GM21381 (cell line): ENCODE results near the gene CRACDL.

Experiments used
- ATAC-seq: cut with Tn5 transposase; IDR thresholded peaks from one replicate; pipeline ENCODE4 v1.9.1; 2021; ENCODE audit warnings: mild to moderate bottlenecking, moderate library complexity; ENCODE audit not compliant: unreplicated experiment

CRACDL gene

DNA sequence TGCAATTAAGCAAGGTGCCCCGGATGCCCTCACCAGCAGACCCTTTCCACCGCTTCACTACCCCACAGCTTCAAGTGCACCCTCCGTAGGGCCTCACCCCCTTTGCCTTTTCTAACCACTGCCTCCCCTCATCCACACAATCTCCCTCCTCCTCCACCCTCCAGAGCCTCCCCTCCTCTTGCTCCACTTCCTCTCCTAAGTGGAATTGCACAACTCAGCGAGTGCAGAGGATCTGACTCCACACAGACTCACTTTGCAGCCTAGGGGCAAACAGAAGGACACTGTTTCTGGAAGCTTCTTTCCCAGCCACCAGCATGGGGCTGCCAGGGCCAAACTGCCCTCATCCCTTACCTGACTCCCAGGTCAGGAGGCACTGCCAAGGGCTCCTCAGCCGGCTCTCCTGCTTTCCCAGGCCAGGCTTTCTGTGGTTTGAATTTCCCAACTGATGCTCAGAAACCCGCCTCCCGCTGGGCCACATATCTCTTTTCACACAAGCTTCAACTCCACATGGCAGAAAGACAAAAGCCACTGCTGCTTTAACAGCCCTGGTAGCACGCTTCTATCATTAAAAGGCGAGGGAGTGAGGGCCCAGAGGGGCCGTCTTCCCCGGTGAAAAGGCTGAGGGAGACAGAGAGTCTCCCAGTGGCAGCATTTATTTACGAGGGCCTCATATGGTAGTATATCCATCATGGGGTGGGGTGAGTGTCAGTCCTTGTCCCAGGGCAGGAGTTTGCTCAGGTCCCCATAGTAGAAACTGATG lies 130.4 kb downstream of the CRACDL start:
- no peak for ATAC-seq

DNA sequence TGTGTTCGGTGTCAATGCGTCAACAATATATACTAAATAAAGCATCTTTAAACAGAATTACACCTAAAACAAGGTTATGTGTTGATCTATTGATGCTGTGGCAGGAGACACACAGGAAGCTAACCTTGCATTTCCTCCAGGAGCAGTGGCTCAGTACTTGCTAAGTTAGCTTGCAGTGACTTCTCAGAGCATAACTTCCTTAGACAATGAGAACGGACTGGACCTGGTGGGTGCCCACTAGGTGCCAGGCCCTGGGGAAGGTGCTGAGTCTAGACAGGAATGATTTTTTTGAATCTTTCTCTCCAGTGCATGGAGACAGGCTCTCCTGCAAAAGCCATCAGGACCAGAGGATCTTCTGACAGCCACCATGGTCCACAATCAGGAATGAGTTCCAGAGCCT lies 131.3 kb downstream of the CRACDL start:
- ATAC-seq, result no peak

DNA sequence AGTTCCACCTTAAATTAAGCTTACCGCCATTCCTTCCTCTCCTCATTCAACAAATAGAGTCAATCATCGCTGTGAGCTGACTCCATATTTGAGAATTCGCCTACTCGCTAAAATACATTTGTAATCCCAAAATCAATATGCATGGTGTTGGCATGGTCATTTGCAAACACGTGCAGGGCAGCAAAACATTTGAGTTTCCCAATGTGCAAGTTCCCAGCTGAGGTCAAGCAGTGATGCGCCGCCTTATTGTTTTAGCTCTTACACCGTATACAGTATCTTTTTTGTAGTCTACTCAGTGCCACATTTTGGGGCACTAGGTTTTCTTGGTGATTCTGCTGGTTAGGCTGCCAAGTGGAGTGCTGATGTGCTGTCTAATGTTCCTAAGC lies 131.8 kb downstream of the CRACDL start:
- no peak for ATAC-seq

DNA sequence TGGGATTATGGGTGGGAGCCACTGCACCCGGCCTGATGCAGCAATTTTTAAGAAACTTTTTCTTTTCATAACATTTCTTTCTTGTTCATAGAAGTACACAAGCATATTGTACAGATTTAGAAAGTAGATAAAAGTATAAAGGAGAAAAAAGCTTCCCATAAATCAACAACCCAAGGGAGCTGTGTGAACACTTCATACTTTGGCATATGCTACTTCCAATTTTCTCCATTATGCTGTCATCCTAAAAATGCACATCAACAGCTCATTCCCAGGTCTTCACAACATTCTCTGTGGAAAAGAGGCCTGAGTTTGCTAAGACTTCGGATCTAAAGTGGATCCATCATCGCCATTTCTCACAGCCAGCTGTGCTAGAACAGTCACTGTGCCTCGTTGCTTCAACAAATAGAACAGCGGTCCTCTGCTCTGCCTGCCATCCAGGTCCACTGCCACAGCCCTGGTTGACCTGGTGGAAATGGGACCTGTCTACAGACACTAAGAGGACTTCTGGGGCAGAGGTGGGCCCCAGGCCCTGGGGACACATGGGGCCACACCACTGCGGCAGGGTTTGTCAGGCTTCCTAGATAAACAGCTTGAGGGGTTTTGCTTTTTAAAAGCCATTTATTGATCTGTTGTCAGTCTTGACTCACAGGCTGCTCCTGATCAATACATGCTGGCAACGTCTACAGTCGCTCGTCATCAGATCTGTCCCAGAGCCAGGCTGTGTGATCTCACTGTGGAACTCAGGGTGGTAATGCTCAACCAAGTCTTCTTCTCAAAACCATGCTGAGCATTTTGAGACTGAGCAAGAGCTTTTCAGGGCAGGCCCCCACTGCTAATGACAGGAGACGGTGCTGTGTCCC lies 132.4 kb downstream of the CRACDL start:
- ATAC-seq, result no peak

DNA sequence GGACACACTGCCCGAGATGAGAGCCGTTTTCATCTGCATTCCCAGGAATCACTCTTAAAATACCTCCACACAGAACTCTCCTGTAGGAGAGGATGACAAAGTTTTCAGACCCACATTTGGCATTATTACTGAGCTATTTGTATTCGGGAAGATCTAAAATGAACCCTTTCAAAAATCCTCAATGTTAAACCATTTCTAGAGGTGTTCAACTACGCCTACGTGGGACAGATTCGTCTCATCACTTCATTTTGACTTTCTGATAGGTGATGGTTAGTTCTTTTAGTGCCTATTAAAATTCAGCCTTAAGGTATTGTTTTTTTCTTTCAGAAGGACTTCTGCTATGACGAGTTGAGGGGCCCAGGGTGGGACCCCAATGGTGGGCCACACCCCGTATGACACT lies 133.7 kb downstream of the CRACDL start:
- ATAC-seq, result no peak

DNA sequence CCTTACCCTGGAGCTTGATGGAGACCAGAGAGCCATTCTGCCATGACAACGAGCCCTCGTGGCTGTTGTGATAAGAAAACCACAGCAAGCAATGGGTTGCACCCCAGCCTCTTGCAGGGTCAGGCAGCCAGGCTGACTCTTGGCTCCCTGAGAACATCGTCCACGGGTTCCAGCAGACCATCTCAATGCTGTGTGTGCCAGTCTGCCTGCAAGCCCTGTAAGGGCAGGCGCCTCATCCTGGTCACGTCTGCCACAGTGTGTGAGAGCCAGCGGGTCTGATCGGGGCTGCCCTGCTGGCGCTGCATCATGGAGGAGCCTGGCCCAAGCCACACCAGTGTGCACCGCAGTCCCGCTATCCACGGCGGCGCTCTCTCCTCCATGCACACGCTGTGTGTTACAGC lies 134.1 kb downstream of the CRACDL start:
- no peak for ATAC-seq

DNA sequence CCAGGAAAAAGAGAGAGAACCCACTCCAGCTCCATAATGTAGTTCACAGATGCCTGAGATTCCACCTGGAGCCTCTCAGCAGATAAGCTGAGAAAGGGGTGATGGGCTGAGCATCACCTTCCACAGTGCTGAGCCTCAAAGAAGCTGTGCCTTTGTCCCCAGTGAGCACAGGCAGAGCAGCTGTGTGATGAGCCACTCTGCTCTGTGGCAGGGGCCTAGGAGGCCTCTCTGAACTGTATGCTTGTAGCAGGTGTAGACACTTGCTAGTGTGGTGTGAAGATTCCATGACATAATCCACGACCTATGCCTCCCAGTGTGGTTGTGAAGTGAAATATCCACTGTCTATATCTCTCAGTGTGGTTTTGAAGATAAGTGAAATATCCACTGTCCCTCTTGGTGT lies 134.7 kb downstream of the CRACDL start:
- no peak for ATAC-seq

DNA sequence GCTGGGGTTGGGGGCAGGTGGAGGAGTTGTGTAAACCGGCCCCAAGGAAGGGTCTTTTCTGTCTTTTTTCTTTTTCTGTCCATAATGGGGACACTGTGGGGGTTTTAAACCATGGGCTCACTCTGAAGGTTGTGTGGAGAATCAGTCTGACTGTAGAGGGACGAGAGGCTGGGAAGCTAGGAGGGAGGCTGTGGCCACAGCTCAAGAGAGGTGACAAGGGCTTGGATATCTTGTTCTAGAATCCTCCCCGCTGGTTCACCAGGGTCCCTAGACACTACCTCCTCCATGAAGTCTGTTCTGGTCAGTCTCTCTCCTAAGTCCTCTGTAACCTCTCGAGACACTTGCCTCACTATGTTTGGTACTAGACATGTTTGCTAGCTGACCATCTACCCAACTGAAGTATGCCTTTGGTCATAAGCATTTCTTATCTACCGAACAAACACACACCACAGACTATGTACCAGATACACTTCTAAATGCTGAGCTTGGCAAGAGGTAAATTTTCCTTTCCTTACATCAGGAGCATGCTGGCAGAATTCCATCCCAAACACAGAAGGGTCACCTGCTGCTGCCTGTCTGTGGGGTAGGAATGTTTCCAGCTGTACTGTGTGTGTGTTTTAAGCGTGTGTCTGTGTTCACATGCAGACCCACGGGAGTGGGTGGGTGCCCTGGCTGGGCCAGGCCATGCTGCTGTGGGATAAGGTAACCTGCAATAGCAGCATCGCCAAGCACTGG lies 135.5 kb downstream of the CRACDL start:
- no peak for ATAC-seq

DNA sequence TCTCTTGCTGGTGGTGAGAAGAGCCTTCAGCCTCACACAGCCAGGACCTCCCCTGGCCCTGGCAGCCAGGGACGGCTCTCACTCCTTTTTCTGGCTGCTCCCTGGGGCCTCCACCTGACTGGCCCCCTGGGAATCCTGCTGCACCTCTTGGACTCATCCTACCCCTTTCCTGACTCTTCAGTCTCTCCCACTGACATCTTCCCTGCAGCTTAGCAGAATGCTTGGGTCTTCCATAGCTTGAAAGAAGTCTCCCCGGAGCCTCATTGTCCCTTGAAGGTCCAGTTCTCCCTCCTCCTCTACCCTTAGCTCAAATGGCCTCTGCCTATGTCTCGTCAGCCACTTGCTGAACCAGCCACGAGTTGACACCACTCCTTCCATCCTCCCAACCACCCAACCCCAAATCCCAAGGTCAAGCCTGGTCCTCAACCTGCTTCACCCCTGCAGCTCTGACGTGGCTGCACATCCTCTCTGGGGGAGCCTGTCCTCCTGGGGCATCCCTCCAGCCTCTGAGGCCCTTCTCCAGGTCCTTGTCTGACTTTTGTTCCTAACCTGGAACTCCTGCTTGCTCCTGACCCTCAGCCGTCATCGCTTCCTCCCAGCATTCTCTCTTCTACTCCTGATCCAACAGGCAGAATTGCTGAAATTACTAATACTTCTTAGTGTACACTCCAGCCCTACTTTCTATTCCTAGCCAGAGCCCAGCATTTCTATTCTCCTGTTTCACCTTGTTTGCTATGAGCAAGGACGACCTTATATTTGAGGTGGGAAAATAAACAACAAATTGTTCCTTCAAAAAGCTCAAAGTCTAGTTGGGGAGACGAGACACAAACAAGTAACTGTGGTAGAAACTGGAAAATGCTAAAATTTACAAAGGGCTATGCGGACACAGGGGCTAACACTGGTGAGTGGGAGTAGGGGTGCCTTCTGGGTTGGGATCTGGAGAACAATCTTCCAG lies 136.4 kb downstream of the CRACDL start:
- ATAC-seq, result no peak

DNA sequence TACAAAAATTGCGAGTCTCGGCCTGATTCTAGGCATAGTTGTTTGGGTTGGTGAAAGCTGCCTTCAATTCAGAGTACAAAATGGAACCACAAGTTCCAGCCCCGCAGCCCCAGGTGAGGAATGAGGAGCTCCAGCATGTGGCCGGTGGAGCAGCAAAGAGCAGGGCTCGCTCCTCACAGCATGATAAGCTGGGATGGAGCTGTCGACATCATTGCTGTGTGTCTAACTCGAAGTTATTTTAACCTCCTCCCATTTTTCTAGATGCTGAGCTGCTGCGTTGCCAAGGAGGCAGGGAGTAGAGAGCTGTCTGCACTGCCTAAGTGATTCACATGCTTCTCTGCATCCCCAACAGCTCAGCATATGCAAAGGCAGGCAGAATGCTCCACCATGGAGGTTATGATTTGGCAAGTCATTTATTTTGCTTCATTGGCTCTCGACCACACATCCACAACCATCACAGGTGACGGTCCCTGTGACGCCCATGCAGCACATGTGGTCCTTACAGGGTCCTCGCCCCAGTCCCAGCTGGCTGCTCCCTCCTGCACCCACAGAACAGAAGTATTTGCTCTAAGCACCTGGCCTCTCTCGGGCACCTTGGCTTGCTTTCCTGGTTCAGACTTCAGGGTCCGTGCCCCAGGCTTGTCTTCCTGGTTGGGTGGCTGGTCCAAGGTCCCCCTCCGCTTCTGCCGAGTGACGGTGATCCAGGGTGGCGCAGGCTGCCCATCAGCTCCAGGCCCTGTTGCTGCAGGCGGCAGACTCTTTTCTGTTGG lies 139.1 kb downstream of the CRACDL start:
- ATAC-seq, result no peak

DNA sequence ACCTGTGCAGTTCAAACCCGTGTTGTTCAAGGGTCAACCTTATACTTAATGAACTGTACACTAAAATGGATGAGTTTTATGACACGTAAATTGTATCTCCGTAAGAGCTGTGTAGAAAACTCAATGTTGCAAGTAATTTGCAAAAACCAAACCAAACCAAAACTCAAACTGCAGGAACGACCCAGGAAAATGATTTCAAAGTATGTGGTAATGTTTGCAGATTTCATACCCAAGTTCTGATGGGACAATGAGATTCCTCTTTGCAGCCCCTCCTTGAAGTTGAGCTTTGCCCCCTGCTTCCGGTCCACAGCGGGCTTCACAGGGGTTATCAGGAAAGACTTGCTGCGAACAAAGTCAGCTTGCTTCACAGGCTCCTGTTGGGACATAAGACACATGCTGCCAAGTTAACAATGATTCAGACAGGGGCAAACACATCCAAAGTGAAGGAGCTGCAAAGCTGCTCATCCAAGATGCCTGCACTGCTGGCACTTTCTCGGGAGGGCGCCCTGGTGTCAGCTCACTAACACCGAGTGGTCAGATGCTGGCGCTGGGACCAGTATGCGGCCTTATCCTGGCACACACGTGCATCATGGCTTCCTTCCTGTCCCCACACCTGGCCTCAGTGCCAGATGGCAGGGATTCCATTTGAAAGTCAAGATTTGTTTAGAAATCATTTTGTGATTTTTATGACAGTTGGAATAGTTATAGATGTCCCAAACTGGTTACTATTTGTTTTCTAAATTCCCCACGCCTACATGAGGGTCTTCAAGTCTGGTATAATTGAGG lies 139.9 kb downstream of the CRACDL start:
- no peak for ATAC-seq

DNA sequence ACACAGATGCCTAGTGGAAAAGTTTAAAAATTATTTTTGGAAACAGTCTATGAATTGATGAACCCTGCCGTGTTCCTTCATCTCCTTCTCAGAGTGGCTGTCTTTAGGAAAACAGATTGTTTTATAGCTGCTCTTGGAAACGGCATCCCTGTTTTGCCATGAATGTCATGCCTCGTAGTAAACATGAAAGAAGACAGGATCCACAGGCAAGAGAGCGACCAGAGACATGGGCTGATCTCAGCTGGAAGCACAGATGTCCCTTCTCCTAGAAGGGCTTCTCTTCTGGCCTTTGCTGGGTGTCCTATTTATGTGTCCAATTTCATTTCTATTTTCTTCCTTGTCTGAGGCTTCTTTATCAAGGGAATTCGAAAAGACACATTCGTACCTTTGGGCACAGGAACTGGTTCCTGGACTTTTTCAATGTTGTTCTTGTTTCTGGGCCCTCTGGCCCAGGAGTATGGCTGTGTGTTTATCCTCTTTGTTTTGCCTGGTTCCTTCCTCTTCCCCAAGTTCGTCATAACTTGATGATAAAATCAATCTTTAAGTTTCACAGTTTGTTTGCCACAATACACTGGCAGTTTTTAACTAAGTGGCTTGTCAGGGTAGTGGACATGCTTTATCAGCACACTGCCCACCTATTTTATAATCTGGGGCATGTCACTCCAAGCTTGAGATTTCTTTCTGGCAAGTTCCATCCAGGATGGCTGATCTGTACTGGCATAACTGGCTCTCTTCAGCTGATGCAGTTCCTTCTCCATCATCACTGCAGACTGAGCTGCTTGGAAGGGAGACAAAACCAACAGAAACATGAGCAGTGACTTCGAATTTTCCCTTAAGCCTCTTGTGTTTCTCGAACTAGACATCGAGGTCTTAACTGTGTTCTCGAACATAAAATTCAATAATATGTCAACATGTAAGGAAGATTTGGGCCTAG lies 141.9 kb downstream of the CRACDL start:
- ATAC-seq, result no peak

DNA sequence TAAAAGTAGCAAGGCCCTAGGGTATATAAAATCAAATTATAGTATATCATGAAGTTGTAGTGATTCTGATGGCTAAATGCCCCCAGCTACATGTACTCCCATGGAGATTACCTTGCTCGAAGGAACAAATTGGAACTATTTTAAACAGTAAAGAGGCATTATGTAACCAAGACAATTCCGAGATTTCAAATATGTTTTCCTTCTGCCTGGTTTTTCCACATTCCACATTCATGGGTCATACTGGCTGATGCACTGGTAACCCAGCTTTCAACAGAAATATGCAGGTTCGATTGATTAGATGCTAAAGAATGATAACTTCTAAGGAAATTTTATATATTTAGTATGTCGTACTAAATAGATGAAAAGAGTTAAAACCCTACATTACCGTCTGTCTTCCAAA lies 142.8 kb downstream of the CRACDL start:
- no peak for ATAC-seq

DNA sequence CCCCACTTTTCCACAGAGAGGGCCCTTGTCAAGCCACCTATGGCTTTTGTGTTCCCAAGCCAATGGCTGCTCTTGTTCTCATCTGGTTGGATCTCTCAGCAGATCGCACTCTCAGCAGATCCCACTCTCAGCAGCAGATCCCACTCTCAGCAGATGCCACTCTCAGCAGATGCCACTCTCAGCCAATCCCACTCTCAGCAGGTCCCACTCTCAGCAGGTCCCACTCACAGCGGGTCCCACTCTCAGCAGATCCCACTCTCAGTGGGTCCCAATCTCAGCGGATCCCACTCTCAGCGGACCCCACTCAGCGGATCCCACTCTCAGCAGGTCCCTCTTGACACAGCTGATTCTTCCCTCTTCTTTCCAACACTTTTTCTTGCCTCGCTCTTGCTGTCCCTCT lies 145.8 kb downstream of the CRACDL start:
- ATAC-seq, result no peak

DNA sequence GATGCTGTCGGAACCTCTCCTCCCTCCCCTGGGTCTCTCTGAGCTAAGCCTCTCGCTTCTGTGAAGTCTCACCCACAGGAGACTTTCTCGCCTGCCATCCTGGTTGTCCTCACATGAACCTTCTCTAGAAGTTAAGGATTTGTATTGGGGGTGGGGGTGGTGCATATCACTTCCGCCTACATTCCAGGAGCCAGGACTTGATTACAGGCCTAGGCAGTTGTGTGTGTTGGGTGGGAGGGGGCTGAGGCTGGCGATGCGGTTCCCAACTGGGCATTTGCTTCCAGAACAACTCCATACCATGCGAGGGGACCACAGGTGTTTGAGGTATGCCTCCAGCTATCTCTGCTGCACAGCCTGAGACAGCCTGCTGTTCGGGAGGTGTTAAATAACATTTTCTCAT lies 148.3 kb downstream of the CRACDL start:
- no peak for ATAC-seq

DNA sequence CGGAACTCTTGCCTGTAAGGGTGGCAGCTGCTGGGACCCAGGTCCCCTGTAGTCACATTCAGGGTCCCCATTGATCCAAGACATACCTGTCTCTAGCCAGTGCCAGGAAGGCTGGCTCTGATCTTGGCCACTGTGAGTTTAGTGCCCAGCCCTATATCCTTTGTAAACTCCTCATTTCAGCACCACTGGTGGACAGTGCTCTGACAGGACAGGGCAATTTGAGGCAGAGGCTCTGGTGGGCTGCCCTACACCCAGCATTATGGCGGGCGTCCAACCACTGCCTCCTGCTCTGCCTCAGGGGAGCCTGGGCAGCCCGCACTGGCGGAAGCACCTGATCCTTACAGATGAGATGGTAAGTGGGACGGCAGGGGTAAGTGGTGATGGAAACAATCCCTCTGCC lies 149.8 kb downstream of the CRACDL start:
- ATAC-seq, result no peak

DNA sequence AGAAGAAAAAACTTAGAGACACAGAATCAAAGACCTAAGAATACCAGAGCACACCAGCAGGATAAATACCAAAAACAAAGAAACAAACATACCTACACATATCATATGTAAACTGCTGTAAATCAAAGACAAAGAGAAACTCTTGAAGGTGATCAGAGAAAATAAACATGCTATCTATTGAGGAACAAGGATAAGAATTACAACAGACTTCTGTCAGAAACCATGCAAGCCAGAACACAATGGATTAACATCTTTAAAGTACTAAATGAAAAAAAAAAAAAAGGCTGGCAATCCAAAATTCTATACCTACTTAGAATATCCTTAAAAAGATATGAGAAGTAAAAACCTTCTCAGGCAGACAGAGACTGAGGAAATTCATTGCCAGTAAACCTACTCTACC lies 153.5 kb downstream of the CRACDL start:
- ATAC-seq, result no peak

DNA sequence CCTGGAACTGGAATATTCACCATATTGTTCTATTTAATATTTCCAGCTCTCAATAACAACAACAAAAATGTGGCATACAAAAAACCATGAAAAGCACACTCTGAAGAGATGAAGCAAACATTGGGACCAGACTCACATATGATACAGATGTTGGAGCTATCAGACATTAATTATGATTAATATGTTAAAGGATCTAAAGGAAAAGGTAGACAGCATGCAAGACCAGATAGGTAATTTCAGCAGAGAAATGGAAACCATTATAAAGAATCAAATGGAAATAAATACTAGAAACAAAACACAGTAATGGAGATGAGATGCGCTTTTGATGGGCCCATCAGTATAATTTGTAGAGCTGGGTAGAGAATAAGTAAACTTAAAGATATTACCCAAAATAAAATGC lies 154.2 kb downstream of the CRACDL start:
- ATAC-seq, result no peak
